ENCODE results near the gene MAST4.

GRCh38 chr5:66972004-66972403, 375.8 kb downstream of the MAST4 start:
- TF ChIP-seq, protein P1, sequence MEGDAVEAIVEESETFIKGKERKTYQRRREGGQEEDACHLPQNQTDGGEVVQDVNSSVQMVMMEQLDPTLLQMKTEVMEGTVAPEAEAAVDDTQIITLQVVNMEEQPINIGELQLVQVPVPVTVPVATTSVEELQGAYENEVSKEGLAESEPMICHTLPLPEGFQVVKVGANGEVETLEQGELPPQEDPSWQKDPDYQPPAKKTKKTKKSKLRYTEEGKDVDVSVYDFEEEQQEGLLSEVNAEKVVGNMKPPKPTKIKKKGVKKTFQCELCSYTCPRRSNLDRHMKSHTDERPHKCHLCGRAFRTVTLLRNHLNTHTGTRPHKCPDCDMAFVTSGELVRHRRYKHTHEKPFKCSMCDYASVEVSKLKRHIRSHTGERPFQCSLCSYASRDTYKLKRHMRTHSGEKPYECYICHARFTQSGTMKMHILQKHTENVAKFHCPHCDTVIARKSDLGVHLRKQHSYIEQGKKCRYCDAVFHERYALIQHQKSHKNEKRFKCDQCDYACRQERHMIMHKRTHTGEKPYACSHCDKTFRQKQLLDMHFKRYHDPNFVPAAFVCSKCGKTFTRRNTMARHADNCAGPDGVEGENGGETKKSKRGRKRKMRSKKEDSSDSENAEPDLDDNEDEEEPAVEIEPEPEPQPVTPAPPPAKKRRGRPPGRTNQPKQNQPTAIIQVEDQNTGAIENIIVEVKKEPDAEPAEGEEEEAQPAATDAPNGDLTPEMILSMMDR (IDR thresholded peaks at IDR 0.05; ENCODE audit: low read depth, low read length, poor library complexity, severe bottlenecking) = no peak
- TF ChIP-seq EZH2phosphoT487 (IDR thresholded peaks at IDR 0.05; ENCODE audit: borderline replicate concordance, low read length) = no peak

All from DOHH2 (cell line).